SK-N-SH treated with all-trans-retinoic acid at 6 μM for 48 hours (cell line): ENCODE results near the gene PHF21B.

Experiments
- ATAC-seq: fragments of 200-7000 bp; cut with Tn5 transposase; 3 replicates; pipeline ENCODE4 v1.9.1; 2020; ENCODE audit warnings: mild to moderate bottlenecking, moderate library complexity
- ARNTL ChIP-seq: fragments of 450-650 bp; formaldehyde crosslinking; IDR thresholded peaks from 2 replicates; pipeline ENCODE4 v1.5.0; 2020; ENCODE audit warnings: low read depth, mild to moderate bottlenecking, moderate library complexity, borderline replicate concordance
- BACH2 ChIP-seq: fragments of 250-450 bp; sonication (Bioruptor Pico); IDR thresholded peaks from 2 replicates; pipeline ENCODE4 v1.9.0; 2021; ENCODE audit warnings: mild to moderate bottlenecking, borderline replicate concordance
- CREB5 ChIP-seq: fragments of 250-450 bp; sonication (Bioruptor Pico); IDR thresholded peaks from 2 replicates; pipeline ENCODE4 v1.5.1; 2020; ENCODE audit warnings: low read depth, mild to moderate bottlenecking, moderate library complexity
- CSDC2 ChIP-seq: fragments of 250-450 bp; sonication (Bioruptor Pico); IDR thresholded peaks from 2 replicates; pipeline ENCODE4 v1.5.0; 2020; ENCODE audit warnings: mild to moderate bottlenecking, moderate library complexity
- CSRNP3 ChIP-seq: fragments of 250-450 bp; sonication (Bioruptor Pico); IDR thresholded peaks from 2 replicates; pipeline ENCODE4 v1.5.1; 2021; ENCODE audit warnings: mild to moderate bottlenecking, moderate library complexity
- ISL1 ChIP-seq: fragments of 250-450 bp; sonication (Bioruptor Pico); IDR thresholded peaks from 2 replicates; pipeline ENCODE4 v2.1.2; 2022; ENCODE audit warnings: mild to moderate bottlenecking, moderate library complexity
- OSR1 ChIP-seq: fragments of 250-450 bp; sonication (Bioruptor Pico); IDR thresholded peaks from 2 replicates; pipeline ENCODE4 v1.8.0; 2022; ENCODE audit warnings: moderate library complexity, mild to moderate bottlenecking, inconsistent platforms
- PATZ1 ChIP-seq: fragments of 250-450 bp; sonication (Bioruptor Pico); IDR thresholded peaks from 2 replicates; pipeline ENCODE4 v1.8.0; 2020; ENCODE audit warnings: mild to moderate bottlenecking, moderate library complexity, borderline replicate concordance
- POU6F1 ChIP-seq: fragments of 250-450 bp; sonication (Bioruptor Pico); IDR thresholded peaks from 2 replicates; pipeline ENCODE4 v1.8.0; 2021; ENCODE audit warnings: low read depth, mild to moderate bottlenecking, moderate library complexity, borderline replicate concordance
- PPARA ChIP-seq: fragments of 250-450 bp; sonication (Bioruptor Pico); IDR thresholded peaks from 2 replicates; pipeline ENCODE4 v1.5.0; 2020; ENCODE audit warnings: mild to moderate bottlenecking, borderline replicate concordance
- RARB ChIP-seq: fragments of 250-450 bp; sonication (Bioruptor Pico); IDR thresholded peaks from 2 replicates; pipeline ENCODE4 v1.8.0; 2021; ENCODE audit warnings: mild to moderate bottlenecking, moderate library complexity
- SNAI2 ChIP-seq: fragments of 250-450 bp; sonication (Bioruptor Pico); IDR thresholded peaks from 2 replicates; pipeline ENCODE4 v1.5.0; 2020; ENCODE audit warnings: mild to moderate bottlenecking, moderate library complexity
- TCF4 ChIP-seq: fragments of 250-450 bp; sonication (Bioruptor Pico); IDR thresholded peaks from 2 replicates; pipeline ENCODE4 v1.8.0; 2021; ENCODE audit warnings: mild to moderate bottlenecking, moderate library complexity, borderline replicate concordance
- TOX ChIP-seq: fragments of 250-450 bp; sonication (Bioruptor Pico); IDR thresholded peaks from 2 replicates; pipeline ENCODE4 v1.8.0; 2021; ENCODE audit warnings: mild to moderate bottlenecking, moderate library complexity, borderline replicate concordance
- TSHZ2 ChIP-seq: fragments of 250-450 bp; sonication (Bioruptor Pico); IDR thresholded peaks from 2 replicates; pipeline ENCODE4 v1.5.0; 2020; ENCODE audit warnings: mild to moderate bottlenecking, moderate library complexity
- ZC3H10 ChIP-seq: fragments of 250-450 bp; sonication (Bioruptor Pico); IDR thresholded peaks from 2 replicates; pipeline ENCODE4 v1.5.1; 2021; ENCODE audit warnings: mild to moderate bottlenecking, moderate library complexity
- ZFP3 ChIP-seq: fragments of 250-450 bp; sonication (Bioruptor Pico); IDR thresholded peaks from 2 replicates; pipeline ENCODE4 v1.5.0; 2020; ENCODE audit warnings: mild to moderate bottlenecking, moderate library complexity
- ZFP30 ChIP-seq: fragments of 450-650 bp; formaldehyde crosslinking; IDR thresholded peaks from 2 replicates; pipeline ENCODE4 v1.5.0; 2022; ENCODE audit warnings: mild to moderate bottlenecking, moderate library complexity
- ZNF565 ChIP-seq: fragments of 450-650 bp; formaldehyde crosslinking; conservative IDR thresholded peaks from 2 replicates; pipeline ENCODE4 v1.5.0; 2020; ENCODE audit warnings: low read depth, mild to moderate bottlenecking, moderate library complexity
- ZNF70 ChIP-seq: fragments of 450-650 bp; formaldehyde crosslinking; IDR thresholded peaks from 2 replicates; pipeline ENCODE4 v1.5.0; 2020; ENCODE audit warnings: mild to moderate bottlenecking, moderate library complexity
- ZNF8 ChIP-seq: fragments of 450-650 bp; formaldehyde crosslinking; IDR thresholded peaks from 2 replicates; pipeline ENCODE4 v1.5.0; 2020; ENCODE audit warnings: mild to moderate bottlenecking, moderate library complexity

The PHF21B gene

GRCh38 chr22:44930016-44930710, 79.6 kb downstream of the PHF21B start:
- ATAC-seq, result no peak
- TF ChIP-seq PPARA (CRISPR knock-in tag), result no peak
- TF ChIP-seq ZNF565, result no peak
- no peak for TF ChIP-seq ZNF70 (CRISPR knock-in tag)
- no peak for TF ChIP-seq ZNF8 (CRISPR knock-in tag)
- TF ChIP-seq RARB (CRISPR knock-in tag), result no peak
- TF ChIP-seq TOX (CRISPR knock-in tag), result no peak
- TF ChIP-seq TCF4, result no peak
- TF ChIP-seq CSDC2 (CRISPR knock-in tag), result no peak
- TF ChIP-seq SNAI2 (CRISPR knock-in tag), result no peak
- no peak for TF ChIP-seq OSR1 (CRISPR knock-in tag)
- TF ChIP-seq BACH2 (CRISPR knock-in tag), result no peak
- no peak for TF ChIP-seq CSRNP3 (CRISPR knock-in tag)
- TF ChIP-seq ZFP3, result no peak
- TF ChIP-seq CREB5 (CRISPR knock-in tag), result no peak
- no peak for TF ChIP-seq ZC3H10 (CRISPR knock-in tag)
- no peak for TF ChIP-seq ISL1 (CRISPR knock-in tag)
- TF ChIP-seq ARNTL (CRISPR knock-in tag), result no peak
- no peak for TF ChIP-seq POU6F1 (CRISPR knock-in tag)

- no peak for TF ChIP-seq CREB5 (CRISPR knock-in tag)
- TF ChIP-seq ZC3H10 (CRISPR knock-in tag), result no peak
- no peak for TF ChIP-seq TOX (CRISPR knock-in tag)
- TF ChIP-seq CSDC2 (CRISPR knock-in tag), result no peak
- no peak for TF ChIP-seq OSR1 (CRISPR knock-in tag)
- no peak for TF ChIP-seq ZNF565
- TF ChIP-seq CSRNP3 (CRISPR knock-in tag), result no peak
- no peak for TF ChIP-seq POU6F1 (CRISPR knock-in tag)
- TF ChIP-seq PPARA (CRISPR knock-in tag), result no peak
- no peak for TF ChIP-seq PATZ1 (CRISPR knock-in tag)
- no peak for TF ChIP-seq TSHZ2 (CRISPR knock-in tag)
- TF ChIP-seq ZFP30 (CRISPR knock-in tag), result no peak
- no peak for TF ChIP-seq BACH2 (CRISPR knock-in tag)
- no peak for TF ChIP-seq ZNF8 (CRISPR knock-in tag)
- ATAC-seq, result no peak
These were observed 80.3 kb downstream of the PHF21B start for GRCh38 chr22:44929359-44930015.
